IPS-18c (cell line): Measurements from ENCODE around the gene SKOR1.

Source experiments
- H3K4me3 ChIP-seq: 2 replicates; pipeline ENCODE4 v1.7.0; 2013; ENCODE audit warnings: low read depth, mild to moderate bottlenecking, low read length, moderate library complexity; ENCODE audit not compliant: insufficient read depth
- H3K9me3 ChIP-seq: one replicate; pipeline ENCODE4 v1.6.1; 2013; ENCODE audit warnings: mild to moderate bottlenecking, low read length, moderate library complexity; ENCODE audit not compliant: control insufficient read depth, insufficient read depth

The SKOR1 gene

DNA sequence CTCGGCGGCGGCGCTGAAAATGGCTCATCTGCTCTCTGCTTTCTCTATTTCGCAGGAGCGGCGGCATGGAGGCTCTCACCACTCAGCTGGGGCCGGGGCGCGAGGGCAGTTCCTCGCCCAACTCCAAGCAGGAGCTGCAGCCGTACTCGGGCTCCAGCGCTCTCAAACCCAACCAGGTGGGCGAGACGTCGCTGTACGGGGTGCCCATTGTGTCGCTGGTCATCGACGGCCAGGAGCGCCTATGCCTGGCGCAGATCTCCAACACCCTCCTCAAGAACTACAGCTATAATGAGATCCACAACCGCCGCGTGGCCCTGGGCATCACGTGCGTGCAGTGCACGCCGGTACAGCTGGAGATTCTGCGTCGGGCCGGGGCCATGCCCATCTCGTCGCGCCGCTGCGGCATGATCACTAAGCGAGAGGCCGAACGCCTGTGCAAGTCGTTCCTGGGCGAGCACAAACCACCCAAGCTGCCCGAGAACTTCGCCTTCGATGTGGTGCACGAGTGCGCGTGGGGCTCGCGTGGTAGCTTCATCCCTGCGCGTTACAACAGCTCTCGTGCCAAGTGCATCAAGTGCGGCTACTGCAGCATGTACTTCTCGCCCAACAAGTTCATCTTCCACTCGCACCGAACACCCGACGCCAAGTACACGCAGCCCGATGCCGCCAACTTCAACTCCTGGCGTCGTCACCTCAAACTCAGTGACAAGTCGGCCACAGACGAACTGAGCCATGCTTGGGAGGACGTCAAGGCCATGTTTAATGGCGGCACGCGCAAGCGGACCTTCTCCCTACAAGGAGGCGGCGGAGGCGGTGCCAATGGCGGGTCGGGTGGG lies 790 bp downstream of the SKOR1 start:
- Histone ChIP-seq H3K4me3 (peak overlapping the region; percentile 24; the same call in 1 of the 2 replicates), H3K9me3 (peaks cover 7% of the 10 kb centered on the region)

DNA sequence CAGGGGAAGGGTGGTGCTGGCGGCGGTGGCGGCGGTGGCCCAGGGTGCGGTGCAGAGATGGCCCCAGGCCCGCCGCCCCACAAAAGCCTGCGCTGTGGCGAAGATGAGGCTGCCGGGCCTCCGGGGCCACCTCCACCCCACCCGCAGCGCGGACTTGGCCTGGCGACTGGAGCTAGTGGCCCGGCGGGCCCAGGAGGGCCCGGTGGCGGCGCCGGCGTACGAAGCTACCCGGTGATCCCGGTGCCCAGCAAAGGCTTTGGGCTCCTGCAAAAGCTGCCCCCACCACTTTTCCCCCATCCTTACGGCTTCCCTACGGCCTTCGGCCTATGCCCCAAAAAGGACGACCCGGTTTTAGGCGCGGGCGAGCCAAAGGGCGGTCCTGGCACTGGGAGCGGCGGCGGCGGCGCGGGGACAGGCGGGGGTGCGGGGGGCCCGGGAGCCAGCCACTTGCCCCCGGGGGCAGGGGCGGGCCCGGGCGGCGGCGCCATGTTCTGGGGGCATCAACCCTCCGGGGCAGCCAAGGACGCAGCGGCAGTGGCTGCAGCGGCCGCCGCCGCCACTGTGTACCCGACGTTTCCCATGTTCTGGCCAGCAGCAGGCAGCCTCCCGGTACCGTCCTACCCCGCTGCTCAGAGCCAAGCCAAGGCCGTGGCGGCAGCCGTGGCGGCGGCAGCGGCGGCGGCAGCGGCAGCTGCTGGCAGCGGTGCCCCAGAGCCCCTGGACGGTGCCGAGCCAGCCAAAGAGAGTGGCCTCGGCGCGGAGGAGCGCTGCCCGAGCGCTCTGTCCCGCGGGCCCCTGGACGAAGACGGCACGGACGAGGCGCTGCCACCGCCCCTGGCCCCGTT lies 1.6 kb downstream of the SKOR1 start:
- peaks cover 4% of the 10 kb centered on the region for H3K9me3 ChIP-seq
- H3K4me3 ChIP-seq = no peak overlapping the region

DNA sequence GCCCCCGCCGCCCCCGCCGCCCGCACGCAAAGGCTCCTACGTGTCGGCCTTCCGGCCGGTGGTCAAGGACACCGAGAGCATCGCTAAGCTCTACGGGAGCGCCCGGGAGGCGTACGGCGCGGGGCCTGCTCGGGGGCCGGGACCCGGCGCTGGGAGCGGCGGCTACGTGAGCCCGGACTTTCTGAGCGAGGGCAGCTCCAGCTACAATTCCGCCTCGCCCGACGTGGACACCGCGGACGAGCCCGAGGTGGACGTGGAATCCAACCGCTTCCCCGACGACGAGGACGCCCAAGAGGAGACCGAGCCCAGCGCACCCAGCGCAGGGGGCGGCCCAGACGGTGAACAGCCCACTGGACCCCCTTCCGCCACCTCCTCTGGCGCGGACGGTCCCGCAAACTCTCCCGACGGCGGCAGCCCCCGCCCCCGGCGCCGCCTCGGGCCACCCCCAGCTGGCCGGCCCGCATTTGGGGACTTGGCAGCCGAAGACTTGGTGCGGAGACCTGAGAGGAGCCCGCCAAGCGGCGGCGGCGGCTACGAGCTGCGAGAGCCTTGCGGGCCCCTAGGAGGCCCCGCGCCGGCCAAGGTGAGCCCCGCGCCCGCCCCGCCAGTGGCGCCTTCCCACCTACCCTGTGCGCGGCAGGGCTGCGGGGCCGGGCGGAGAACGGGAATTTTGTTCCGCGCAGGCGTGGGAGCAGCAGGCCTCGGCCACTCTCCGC lies 2.4 kb downstream of the SKOR1 start:
- Histone ChIP-seq H3K9me3 (peaks cover 4% of the 10 kb centered on the region), H3K4me3 (peak overlapping the region; percentile 20; the same call in 1 of the 2 replicates)

DNA sequence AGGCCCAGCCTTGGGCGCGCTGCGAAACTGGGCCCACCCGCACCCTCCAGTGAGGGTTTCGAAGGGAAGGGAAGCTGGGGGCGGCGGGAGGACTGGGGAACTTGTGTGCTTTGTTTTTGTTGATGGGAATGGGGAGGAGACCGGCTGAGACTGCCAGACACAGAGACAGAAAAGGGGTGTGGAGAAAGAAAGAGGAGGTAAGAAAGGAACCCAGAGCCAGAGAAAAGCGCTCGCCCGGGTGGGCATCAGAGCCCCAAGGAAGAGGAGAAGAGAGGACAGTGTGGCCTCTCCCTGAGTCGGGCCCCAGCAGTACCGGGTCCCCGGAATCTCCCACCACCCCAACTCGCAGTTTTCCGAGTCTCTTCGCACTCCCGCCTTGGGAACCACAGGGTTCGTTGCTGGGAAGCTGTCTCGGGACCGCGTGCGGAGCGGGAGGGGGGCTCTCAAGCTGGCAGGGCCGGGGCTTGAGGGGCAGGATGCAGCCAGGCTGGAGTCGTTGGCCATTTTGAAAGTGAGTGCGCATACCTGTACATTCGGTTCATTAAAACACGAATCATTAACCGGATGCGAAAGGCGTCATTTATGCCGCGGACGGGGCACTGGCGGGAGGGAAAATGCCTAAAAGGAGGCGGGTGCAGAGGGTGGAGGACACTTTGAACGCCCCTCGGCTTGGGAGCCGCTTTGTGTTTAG lies 3.1 kb downstream of the SKOR1 start:
- Histone ChIP-seq H3K4me3 (peak overlapping the region; percentile 36), H3K9me3 (peaks cover 4% of the 10 kb centered on the region)

DNA sequence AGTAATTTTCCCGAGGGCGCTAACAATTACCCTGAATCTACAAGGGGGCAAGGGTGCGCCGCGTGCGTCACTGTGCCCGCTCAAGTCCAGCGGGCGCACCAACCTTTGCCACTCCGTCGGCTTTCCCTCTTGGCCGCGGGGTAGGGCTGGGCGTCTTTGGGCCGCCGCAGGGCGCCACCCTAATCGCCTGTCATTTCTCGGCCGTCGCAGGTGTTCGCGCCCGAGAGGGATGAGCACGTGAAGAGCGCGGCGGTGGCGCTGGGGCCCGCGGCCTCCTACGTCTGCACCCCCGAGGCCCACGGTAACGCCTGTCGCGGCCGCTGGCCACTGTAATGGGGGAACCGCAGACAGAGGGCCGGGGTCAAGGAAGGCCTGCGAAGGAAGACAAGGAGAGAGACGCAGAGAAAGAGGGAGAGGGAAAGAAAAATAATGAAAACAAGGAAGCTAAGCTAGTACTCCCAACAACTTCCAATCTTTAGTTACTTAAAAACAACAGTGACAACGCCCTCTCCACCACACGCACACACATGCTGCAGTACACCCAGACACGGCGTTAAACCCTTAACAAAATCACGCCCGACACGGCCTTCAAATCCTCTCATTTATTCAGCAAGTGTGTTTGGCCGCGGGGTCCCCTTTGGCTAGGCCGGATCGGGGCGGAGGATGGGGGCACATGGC lies 3.8 kb downstream of the SKOR1 start:
- no peak overlapping the region; the same call in 1 of the 2 replicates for H3K4me3 ChIP-seq

DNA sequence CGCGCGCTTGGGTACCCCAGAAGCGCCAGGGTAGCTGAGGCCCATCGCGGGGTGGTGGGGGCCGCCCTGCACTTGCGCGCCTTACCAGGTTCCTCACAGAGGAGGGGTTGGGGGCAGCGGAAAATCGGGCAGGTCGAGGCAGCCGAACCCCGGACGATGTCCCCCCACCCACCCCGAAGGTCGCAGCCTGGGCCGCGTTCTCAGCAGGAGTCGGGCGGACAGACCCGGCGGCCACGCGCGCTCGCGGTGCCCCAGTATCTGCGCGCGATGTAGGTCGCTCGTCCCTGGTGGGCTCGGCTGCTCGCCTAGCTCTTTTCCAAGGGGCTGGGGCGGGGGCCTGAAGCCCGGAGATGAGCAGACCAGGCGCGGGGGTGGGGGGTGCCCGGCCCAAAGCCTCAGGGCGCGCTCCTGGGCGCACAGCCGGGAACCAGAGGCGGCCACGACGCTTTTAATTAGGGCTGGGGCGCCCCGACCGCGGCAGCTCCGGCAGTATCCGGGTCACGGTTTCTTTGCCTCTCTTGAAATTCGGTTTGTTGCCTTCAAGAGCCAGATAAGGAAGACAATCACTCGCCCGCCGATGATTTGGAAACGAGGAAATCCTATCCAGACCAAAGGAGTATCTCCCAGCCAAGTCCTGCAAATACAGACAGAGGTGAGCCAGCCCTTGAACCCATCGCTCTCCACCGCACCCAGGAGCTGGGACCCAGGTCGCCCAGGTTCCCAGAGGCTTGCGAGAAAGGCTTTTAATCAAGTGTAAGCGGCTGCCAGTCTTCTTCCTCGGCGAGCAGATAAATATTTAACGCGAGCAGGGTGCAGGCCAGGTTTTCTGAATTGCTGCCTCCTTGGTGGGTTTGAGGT lies 4.6 kb downstream of the SKOR1 start:
- Histone ChIP-seq H3K9me3 (peaks cover 4% of the 10 kb centered on the region), H3K4me3 (peak overlapping the region; percentile 20; the same call in 1 of the 2 replicates)

More for the DNA sequence above, 3.8 kb downstream of the SKOR1 start:
- H3K9me3 ChIP-seq = peaks cover 4% of the 10 kb centered on the region

DNA sequence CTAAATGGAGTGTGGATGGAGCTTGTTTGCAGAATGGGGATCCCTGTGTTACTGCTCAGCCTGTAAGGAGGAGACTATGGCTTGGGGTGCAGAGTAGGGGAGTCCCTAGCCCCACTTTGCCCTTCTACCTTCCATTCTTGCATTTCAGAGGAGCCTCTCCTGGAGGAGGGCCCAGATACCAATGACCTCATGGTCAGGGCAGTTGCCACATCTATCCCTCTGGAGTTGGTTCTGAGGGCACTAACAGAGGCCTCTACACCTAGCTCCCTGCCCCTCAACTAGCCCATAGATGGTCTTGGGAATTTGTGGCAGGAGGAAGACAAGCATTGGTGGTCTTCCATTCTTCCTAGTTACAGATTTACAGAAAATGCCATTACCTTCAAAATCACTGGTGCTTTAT lies 6.1 kb downstream of the SKOR1 start:
- Histone ChIP-seq H3K9me3 (peaks cover 6% of the 10 kb centered on the region), H3K4me3 (no peak overlapping the region)

DNA sequence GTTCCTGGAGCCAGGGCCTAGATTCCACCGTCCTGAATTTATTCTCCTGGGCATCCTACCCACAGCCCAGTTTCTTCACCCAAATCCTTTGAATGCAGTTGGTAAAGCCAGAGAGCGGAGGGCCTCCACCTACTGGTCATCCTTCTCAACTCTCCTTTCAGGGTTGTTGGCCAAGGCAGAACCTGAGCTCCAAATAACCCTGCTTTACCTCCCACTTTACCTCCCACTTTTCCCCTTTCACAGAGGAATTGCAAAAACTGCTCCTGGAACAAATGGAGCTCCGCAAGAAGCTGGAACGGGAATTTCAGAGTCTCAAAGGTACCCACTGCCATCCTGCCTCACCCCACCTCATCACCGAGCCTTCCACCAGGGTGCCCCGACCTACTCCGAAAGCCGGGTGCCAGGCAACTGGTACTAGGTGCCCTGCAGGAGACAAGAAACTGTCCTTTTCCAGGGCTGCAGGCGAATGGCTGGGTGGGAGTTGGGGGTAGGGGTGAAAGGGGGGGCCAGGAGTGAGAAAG lies 6.8 kb downstream of the SKOR1 start:
- H3K4me3 ChIP-seq = no peak overlapping the region
- H3K9me3 ChIP-seq = peaks cover 4% of the 10 kb centered on the region

DNA sequence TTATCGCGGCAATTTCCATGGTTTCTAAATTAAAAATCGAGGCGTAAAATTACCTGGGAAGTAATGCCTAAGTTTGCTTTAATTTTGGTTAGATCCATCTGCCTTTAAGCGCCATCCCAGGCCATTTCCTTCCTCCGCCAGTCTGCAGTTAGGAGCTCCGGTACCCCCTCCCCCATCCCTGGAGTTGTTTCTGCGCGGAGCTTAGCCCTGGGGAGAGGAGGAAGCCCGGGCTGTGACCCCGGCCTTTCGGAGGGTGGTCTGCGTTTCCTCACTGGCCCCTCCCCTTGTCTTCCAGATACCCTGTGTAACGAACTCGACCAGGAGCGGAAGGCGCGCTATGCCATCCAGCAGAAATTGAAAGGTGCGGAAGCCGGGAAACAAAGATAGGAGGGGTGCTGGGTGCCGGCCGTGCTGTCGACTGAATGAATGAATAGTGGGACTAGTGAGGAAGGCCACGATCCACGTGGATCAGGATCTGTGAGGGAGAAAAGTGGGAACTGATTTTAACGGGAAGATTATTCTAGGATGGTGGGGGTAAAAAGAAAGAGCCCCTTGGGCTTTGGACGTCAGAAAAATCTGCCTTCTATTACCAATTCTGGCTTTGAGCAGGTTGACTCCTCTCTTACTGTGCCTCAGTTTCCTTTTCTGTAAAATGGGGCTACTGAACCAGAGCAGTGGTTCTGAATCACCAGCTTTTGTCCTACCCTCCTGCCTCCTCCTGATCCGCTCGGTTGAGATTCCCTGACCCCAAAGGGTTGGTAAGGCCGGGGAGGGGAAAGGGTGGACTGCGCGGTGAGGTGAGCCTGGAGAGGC lies 7.8 kb downstream of the SKOR1 start:
- peak overlapping the region; percentile 41 for H3K4me3 ChIP-seq
- H3K9me3 ChIP-seq = peaks cover 4% of the 10 kb centered on the region

DNA sequence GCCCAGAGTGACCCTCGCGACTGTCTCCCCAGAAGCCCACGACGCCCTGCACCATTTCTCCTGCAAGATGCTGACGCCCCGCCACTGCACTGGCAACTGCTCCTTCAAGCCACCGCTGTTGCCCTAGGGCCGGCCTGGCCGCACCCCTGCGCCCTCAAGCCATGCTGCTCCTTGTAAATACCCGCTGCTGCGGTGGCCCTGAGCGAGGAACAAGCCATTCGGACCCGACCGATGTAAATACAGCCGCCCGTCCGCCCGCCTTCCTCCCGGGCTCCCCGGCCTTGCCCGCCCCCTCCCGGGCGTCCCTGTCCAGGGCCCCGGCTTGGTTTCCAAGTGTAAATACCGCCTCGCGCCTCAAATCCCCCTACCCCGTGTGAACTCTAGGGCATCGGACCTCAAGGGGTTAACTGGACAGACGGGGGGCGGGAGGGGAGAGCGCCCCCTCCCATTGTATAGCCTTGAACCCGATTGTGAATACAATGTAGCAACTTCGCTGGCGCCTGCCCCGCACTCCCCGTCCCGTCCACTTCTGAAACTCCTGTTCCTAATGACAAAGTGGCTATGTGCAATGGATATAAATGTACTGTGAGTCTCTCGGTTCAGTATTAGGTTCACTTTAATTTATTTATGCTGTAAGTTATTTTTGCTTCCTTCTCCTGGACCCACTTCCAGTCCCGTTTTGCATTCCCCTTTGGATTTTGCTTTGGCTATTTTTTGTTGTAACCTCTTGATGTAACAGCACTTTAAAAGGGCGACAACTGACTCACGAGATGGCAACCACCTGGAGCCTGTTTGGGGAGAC lies 8.6 kb downstream of the SKOR1 start:
- peak overlapping the region; percentile 41; the same call in 1 of the 2 replicates for H3K4me3 ChIP-seq

DNA sequence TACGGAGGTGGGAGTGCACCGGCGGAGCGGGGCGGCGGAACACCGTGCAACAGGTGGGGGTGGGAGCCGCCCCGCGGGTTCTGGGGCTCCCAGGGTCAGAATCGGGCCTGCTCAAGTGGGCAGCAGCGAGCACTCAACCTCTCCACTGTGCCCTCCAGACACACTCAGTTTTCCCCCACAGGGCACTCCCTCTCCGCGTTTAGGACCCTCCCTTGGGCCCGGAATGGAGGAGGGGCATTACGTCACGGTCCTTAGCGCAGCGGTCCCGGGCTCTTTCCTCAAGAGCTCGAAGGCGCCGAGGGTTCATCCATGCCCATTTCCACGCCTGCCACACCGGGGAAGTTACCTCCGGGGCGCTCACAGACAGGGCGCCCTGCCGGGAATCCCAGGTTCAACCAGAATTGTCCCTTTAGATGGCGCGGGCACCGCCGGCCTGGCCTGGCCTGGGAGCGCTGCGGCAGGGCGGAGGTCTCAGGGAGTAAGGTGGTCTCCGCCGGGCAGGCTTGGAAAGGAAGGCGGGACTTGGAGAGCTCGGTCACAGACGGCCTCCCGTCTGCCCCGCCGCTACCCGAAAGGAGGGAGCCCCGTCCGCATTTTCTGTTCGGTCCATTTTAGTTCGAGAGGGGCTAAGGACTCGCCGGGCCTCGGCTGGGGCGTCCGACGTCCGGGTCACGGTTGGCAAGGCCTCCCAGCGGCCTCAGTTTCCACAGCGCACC lies 9.4 kb downstream of the SKOR1 start:
- H3K4me3 ChIP-seq = peak overlapping the region; percentile 58
- H3K9me3 ChIP-seq = peaks cover 2% of the 10 kb centered on the region

More for the DNA sequence above, 8.6 kb downstream of the SKOR1 start:
- peaks cover 2% of the 10 kb centered on the region for H3K9me3 ChIP-seq

DNA sequence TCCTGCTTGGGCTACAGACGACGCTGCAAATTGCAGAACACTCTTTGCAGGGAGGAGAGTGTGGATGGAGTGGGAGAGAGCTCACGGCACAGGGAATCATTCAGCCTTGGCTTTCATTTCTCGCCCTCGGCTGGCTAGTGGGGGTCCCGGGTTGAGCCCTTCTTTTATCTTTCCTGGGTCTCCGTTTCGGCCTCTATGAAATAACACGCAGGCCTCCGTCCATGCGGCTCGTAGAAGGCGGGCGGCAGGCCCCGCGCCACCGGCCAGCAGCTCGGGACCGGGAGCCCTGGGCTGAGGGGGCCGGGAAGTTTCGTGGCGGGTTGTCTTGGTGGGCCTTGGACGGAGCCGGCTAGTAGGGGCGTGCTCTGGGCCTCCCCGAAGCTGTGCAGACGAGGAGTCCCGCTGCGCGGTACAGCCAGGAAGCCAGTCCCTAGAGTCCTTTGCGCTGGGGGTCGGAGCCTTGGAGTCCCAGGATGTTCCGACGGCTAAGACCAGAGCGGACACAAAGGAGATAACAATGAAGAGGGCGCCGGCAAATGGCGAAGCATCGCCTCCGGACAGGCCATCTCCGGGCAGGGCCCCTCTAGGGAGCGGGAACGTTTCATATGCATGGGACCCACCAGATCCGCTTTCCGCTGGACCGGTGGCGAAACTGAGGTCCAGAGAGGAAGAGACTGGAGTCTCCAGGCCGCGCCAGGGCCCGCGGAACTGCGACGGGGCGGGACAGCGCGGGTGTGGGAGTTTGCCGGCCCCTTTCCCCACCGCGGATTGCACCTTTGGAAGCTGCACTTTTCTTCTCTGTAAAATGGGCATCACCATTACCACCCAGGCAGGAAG lies 10.2 kb downstream of the SKOR1 start:
- Histone ChIP-seq H3K9me3 (peaks cover 2% of the 10 kb centered on the region), H3K4me3 (peak overlapping the region; percentile 58)

DNA sequence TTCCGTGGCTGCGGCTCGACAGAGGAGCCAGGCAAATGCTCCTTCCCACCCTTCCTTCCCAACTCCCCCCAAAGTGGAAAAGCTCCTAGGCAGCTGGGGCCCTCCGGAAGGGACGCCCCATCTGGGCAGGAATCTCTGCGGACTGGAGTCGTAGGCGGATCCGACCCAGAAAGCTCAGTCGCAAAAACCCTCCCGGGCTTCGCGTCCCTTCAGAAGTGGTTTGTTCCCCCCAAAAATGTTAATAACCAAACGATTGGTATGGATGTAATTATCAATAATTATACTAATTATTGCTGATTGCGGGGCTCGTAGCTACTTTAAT lies 10.8 kb downstream of the SKOR1 start:
- peak overlapping the region; percentile 58; the same call in 1 of the 2 replicates for H3K4me3 ChIP-seq
- H3K9me3 ChIP-seq = peaks cover 2% of the 10 kb centered on the region
